ENCODE results near the gene IGFBP1.

The IGFBP1 gene

DNA sequence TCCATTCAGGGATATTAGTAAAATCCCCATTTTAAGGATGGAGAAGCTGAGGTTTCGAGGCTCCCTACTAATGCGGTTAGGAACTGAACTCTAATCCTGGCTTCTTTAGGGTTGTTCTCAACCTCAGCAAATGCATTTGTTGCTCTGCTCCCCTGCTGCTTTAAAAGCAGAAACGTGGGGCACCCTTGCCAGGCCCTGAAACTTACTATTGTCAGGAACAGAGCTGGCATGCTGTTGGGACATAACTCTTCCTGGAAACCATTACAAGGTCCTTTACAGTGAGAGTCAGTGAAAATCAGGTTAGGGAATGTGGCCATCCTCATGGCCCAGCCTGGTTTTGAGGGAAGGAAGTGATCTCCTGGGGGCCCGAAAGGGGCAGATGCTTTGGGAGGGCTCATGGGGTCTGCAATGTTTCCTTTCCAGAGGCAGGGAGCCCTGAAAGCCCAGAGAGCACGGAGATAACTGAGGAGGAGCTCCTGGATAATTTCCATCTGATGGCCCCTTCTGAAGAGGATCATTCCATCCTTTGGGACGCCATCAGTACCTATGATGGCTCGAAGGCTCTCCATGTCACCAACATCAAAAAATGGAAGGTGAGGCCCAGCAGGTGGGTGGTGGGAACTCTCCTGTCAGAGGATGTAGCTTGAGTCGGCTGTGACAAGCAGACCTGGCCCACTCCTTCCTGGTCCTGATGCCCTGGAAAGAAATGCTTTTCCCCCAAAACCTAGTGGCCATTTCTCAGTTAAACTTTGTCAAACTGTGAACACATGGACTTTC, 2.0 kb downstream of the IGFBP1 start:
- Mint-ChIP-seq H3K4me1 (ENCODE audit: low read depth) (no peaks in the 10 kb centered on the region), H3K4me3 (no peak overlapping the region), H3K27ac (no peak overlapping the region), H3K36me3 (ENCODE audit: low read depth) (no peaks in the 10 kb centered on the region), H3K27me3 (peaks cover 62% of the 10 kb centered on the region), H3K9me3 (no peaks in the 10 kb centered on the region)

DNA sequence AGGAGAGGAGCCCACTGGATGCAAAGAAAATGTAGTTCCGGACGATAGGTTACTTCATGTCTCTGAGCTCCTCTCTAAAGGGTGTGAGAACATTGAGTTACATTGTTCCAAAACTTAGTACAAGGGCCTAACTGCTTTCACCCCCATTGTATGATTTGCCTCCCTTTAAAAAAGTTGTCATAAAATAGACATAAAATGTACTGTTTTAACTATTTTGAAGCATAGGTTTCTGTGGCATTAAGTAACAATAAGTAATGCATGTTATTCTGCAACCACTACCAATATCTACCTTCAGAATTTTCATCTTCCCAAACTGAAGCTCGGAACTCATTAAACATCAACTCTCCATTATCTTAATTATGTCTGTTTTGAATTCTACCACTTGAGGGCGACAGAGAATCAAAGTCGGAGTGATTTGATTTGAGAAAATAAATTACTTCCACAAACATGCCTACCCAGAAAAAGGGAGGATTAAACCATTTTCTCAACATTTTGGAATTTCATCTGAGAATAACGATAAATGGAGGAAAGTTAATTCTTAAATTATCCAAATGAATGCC, 2.7 kb downstream of the IGFBP1 start:
- H3K36me3 Mint-ChIP-seq (ENCODE audit: low read depth): no peaks in the 10 kb centered on the region
- H3K27ac Mint-ChIP-seq: no peak overlapping the region
- H3K4me1 Mint-ChIP-seq (ENCODE audit: low read depth): no peaks in the 10 kb centered on the region
- H3K9me3 Mint-ChIP-seq: no peaks in the 10 kb centered on the region
- H3K4me3 Mint-ChIP-seq: no peak overlapping the region
- H3K27me3 Mint-ChIP-seq: peaks cover 66% of the 10 kb centered on the region

GRCh38 chr7:45891462-45892402, 3.4 kb downstream of the IGFBP1 start:
- Mint-ChIP-seq H3K27ac (no peak overlapping the region), H3K36me3 (ENCODE audit: low read depth) (no peaks in the 10 kb centered on the region), H3K4me3 (no peak overlapping the region), H3K4me1 (ENCODE audit: low read depth) (no peaks in the 10 kb centered on the region), H3K27me3 (peaks cover 65% of the 10 kb centered on the region), H3K9me3 (no peaks in the 10 kb centered on the region)

DNA sequence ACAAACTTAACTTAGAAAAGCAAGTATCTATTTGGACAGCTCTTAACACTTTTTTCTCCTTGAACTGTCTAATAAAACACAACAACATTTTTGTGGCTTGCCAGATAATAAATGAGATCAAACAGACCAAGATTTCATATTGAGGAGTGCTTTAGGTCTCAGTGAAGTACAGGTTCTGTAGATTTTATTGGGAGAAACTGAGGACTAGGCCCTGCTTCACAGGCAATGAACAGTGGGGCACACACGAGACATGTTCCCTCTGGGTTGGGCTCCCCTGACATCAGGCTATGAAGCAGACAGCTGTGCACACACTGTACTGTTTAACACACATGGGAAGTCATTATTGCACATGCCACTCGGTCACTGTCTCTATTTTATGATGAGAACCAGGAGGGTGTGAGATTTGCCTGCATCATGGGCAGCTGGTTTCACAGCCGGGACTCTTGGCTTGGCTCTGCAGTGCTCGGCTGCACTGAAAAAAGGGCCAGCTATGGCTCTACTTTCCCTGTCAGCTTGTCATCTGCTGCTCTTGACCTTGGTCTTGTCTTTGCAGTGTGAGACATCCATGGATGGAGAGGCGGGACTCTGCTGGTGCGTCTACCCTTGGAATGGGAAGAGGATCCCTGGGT, 4.2 kb downstream of the IGFBP1 start:
- Mint-ChIP-seq H3K4me3 (no peak overlapping the region), H3K36me3 (ENCODE audit: low read depth) (no peaks in the 10 kb centered on the region), H3K4me1 (ENCODE audit: low read depth) (no peaks in the 10 kb centered on the region), H3K27ac (no peak overlapping the region), H3K27me3 (peaks cover 60% of the 10 kb centered on the region), H3K9me3 (no peaks in the 10 kb centered on the region)

GRCh38 chr7:45893374-45893995, 5.2 kb downstream of the IGFBP1 start:
- H3K36me3 Mint-ChIP-seq (ENCODE audit: low read depth): no peaks in the 10 kb centered on the region
- no peak overlapping the region for H3K27ac Mint-ChIP-seq
- no peak overlapping the region for H3K4me3 Mint-ChIP-seq
- H3K27me3 Mint-ChIP-seq: peaks cover 60% of the 10 kb centered on the region
- no peaks in the 10 kb centered on the region for H3K4me1 Mint-ChIP-seq (ENCODE audit: low read depth)
- no peaks in the 10 kb centered on the region for H3K9me3 Mint-ChIP-seq

- H3K27me3 Mint-ChIP-seq: peaks cover 58% of the 10 kb centered on the region
- no peaks in the 10 kb centered on the region for H3K36me3 Mint-ChIP-seq (ENCODE audit: low read depth)
- H3K4me1 Mint-ChIP-seq (ENCODE audit: low read depth): no peaks in the 10 kb centered on the region
- no peak overlapping the region for H3K27ac Mint-ChIP-seq
- H3K9me3 Mint-ChIP-seq: no peaks in the 10 kb centered on the region
- H3K4me3 Mint-ChIP-seq: no peak overlapping the region
These were observed 5.8 kb downstream of the IGFBP1 start for GRCh38 chr7:45893996-45894664.

GRCh38 chr7:45894665-45895062, 6.4 kb downstream of the IGFBP1 start:
- no peaks in the 10 kb centered on the region for H3K36me3 Mint-ChIP-seq (ENCODE audit: low read depth)
- peaks cover 57% of the 10 kb centered on the region for H3K27me3 Mint-ChIP-seq

DNA sequence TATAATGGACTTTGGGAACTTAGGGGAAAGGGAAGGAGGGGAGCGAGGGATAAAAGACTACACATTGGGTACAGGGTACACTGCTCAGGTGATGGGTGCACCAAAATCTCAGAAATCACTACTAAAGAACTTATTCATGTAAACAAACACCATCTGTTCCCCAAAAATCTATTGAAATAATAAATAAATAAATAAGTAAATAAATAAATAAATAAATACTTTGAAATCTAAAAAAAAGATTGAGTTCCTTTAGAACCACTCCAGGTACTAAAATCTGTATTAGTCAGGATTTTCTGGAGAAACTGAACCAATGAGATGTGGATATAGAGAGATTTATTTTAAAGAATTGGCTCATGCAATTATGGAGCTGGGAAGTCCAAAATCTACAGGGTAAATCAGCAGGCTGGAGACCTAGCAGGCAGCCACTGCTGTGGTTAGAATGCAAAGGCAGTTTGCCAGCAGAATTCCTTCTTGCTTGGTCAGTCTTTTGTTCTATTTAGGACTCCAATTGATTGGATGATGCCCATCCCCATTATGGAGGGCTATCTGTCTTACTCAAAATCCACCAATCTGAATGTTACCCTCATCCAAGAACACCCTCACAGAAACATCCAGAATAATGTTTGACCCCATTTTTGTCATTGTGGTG, 8.9 kb downstream of the IGFBP1 start:
- Mint-ChIP-seq H3K9me3 (no peaks in the 10 kb centered on the region), H3K36me3 (ENCODE audit: low read depth) (no peaks in the 10 kb centered on the region), H3K27me3 (peaks cover 57% of the 10 kb centered on the region), H3K4me3 (no peak overlapping the region), H3K4me1 (ENCODE audit: low read depth) (no peaks in the 10 kb centered on the region), H3K27ac (no peak overlapping the region)

More at GRCh38 chr7:45894665-45895062, 6.4 kb downstream of the IGFBP1 start:
- Mint-ChIP-seq H3K27ac (no peak overlapping the region), H3K9me3 (no peaks in the 10 kb centered on the region), H3K4me1 (ENCODE audit: low read depth) (no peaks in the 10 kb centered on the region), H3K4me3 (no peak overlapping the region)

GRCh38 chr7:45898222-45898621, 9.9 kb downstream of the IGFBP1 start:
- Mint-ChIP-seq H3K9me3 (peaks cover 3% of the 10 kb centered on the region), H3K27ac (no peak overlapping the region), H3K4me3 (no peak overlapping the region), H3K36me3 (ENCODE audit: low read depth) (no peaks in the 10 kb centered on the region), H3K27me3 (peaks cover 57% of the 10 kb centered on the region), H3K4me1 (ENCODE audit: low read depth) (no peaks in the 10 kb centered on the region)

- Mint-ChIP-seq H3K27ac (no peak overlapping the region), H3K9me3 (peaks cover 7% of the 10 kb centered on the region), H3K4me1 (ENCODE audit: low read depth) (no peaks in the 10 kb centered on the region), H3K36me3 (ENCODE audit: low read depth) (no peaks in the 10 kb centered on the region), H3K4me3 (no peak overlapping the region), H3K27me3 (peaks cover 32% of the 10 kb centered on the region)
These were observed 13.3 kb downstream of the IGFBP1 start for GRCh38 chr7:45901566-45901965.

- H3K27me3 Mint-ChIP-seq: peaks cover 28% of the 10 kb centered on the region
- H3K4me1 Mint-ChIP-seq (ENCODE audit: low read depth): no peaks in the 10 kb centered on the region
- no peaks in the 10 kb centered on the region for H3K36me3 Mint-ChIP-seq (ENCODE audit: low read depth)
- H3K27ac Mint-ChIP-seq: no peak overlapping the region
- peaks cover 7% of the 10 kb centered on the region for H3K9me3 Mint-ChIP-seq
- no peak overlapping the region for H3K4me3 Mint-ChIP-seq
These were observed 14.5 kb downstream of the IGFBP1 start for GRCh38 chr7:45902820-45903219.

- Mint-ChIP-seq H3K9me3 (no peaks in the 10 kb centered on the region), H3K4me3 (no peak overlapping the region), H3K36me3 (ENCODE audit: low read depth) (no peaks in the 10 kb centered on the region), H3K4me1 (ENCODE audit: low read depth) (no peaks in the 10 kb centered on the region), H3K27me3 (peaks cover 27% of the 10 kb centered on the region), H3K27ac (no peak overlapping the region)
These were observed 21.3 kb downstream of the IGFBP1 start for GRCh38 chr7:45909561-45909960.

DNA sequence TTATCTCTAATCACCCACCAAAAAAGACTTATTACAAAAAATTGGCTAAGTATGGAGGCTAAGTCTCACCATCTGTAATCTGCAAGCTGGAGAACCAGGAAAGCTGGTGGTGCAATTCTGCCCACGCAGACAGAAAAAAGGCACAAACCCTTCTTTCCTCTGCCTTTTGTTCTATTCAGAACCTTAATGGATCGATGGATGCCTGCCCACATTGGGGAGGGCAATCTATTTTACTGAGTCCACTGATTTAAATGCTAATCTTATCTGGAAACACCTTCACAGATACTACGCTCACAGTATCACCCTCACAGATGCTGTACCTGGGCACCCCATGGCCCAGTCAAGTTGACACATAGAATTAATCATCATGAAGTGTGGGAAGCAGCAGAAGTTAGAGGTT, 22.6 kb downstream of the IGFBP1 start:
- Mint-ChIP-seq H3K4me3 (no peak overlapping the region), H3K36me3 (ENCODE audit: low read depth) (no peaks in the 10 kb centered on the region), H3K27me3 (peaks cover 27% of the 10 kb centered on the region), H3K9me3 (no peaks in the 10 kb centered on the region), H3K4me1 (ENCODE audit: low read depth) (no peaks in the 10 kb centered on the region), H3K27ac (no peak overlapping the region)

GRCh38 chr7:45911311-45911710, 23.0 kb downstream of the IGFBP1 start:
- no peaks in the 10 kb centered on the region for H3K9me3 Mint-ChIP-seq
- H3K4me3 Mint-ChIP-seq: no peak overlapping the region
- no peaks in the 10 kb centered on the region for H3K36me3 Mint-ChIP-seq (ENCODE audit: low read depth)
- peaks cover 27% of the 10 kb centered on the region for H3K27me3 Mint-ChIP-seq
- H3K27ac Mint-ChIP-seq: no peak overlapping the region
- no peaks in the 10 kb centered on the region for H3K4me1 Mint-ChIP-seq (ENCODE audit: low read depth)

Measured in stimulated activated naive CD8-positive, alpha-beta T cell treated with anti-CD3 and anti-CD28 coated beads, Interleukin-15, Interleukin-2, amounts not matched to agents 100 ng/mL and 50 ng/mL, for 24 hours (primary cell).